ENCODE measurements around the gene PDSS2.

PDSS2 gene

GRCh38 chr6:107106165-107106564 is 353.2 kb downstream of the PDSS2 start:
- TF ChIP-seq, protein P1, sequence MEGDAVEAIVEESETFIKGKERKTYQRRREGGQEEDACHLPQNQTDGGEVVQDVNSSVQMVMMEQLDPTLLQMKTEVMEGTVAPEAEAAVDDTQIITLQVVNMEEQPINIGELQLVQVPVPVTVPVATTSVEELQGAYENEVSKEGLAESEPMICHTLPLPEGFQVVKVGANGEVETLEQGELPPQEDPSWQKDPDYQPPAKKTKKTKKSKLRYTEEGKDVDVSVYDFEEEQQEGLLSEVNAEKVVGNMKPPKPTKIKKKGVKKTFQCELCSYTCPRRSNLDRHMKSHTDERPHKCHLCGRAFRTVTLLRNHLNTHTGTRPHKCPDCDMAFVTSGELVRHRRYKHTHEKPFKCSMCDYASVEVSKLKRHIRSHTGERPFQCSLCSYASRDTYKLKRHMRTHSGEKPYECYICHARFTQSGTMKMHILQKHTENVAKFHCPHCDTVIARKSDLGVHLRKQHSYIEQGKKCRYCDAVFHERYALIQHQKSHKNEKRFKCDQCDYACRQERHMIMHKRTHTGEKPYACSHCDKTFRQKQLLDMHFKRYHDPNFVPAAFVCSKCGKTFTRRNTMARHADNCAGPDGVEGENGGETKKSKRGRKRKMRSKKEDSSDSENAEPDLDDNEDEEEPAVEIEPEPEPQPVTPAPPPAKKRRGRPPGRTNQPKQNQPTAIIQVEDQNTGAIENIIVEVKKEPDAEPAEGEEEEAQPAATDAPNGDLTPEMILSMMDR (IDR thresholded peaks at IDR 0.05): no peak
- H3K27ac ChIP-seq: no peak overlapping the region
- no peak for DNase-seq (ENCODE audit: low spot score)
- no peak overlapping the region for H3K4me3 ChIP-seq

GRCh38 chr6:107105511-107106116 is 353.8 kb downstream of the PDSS2 start:
- H3K27ac ChIP-seq: no peak overlapping the region
- no peak overlapping the region for H3K4me3 ChIP-seq
- TF ChIP-seq, protein P1 (IDR thresholded peaks at IDR 0.05): no peak
- no peak for DNase-seq (ENCODE audit: low spot score)

DNA sequence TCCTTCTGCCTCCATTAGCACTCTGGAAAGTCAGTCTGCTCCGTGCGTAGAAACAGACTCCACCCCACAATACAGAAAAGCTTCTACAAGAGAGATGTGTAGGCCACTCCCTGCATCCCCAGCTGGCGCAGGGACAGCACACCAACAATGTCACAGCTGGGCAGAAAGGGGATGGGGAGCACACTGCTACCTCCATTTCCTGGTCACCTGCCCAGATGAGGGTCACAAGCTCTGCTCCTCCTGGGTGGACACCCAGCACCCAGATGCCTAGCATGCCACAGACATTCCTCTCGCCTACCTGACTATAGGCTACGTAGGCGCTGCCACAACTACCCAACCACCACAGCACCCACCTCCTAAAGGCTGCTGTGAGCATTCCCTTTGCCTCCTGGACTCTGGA is 356.3 kb downstream of the PDSS2 start:
- no peak overlapping the region for H3K4me3 ChIP-seq
- no peak for DNase-seq (ENCODE audit: low spot score)
- H3K27ac ChIP-seq: no peak overlapping the region
- TF ChIP-seq, protein P1 (IDR thresholded peaks at IDR 0.05): no peak
